ENCODE measurements around the gene HEG1. TPM values are rescaled to one million over a fixed set of nuclear protein-coding genes. Genes with fewer than 3 reads are reported as not detected.
A peak's percentile ranks its signal among the peaks of the same experiment; 100 is the strongest.

Gene HEG1
- total RNA-seq, 2 donors from 2014 or later, result 202 to 210 TPM

GRCh38 chr3:125001557-125002413 lies 54.0 kb downstream of the HEG1 start:
- H3K27ac ChIP-seq, result peak overlapping the region in 1 of 2 donors; percentile 49
- peaks cover 0 to 89% of the 10 kb centered on the region in 2 donors for H3K4me1 ChIP-seq
- DNase-seq (ENCODE audit: low spot score), result no peak
- no peaks in the 10 kb centered on the region for H3K9me3 ChIP-seq
- H3K4me3 ChIP-seq, result no peak overlapping the region
- H3K27me3 ChIP-seq, result no peaks in the 10 kb centered on the region
- peaks cover 95% of the 10 kb centered on the region for H3K36me3 ChIP-seq
- TF ChIP-seq CTCF (IDR thresholded peaks at IDR 0.05), result no peak

- Histone ChIP-seq H3K27ac (no peak overlapping the region), H3K4me3 (no peak overlapping the region), H3K36me3 (peaks cover 94% of the 10 kb centered on the region), H3K27me3 (no peaks in the 10 kb centered on the region), H3K4me1 (peaks cover 0 to 96% of the 10 kb centered on the region in 2 donors), H3K9me3 (no peaks in the 10 kb centered on the region)
- no peak for DNase-seq (ENCODE audit: low spot score)
- TF ChIP-seq CTCF (IDR thresholded peaks at IDR 0.05), result no peak
These were observed 55.1 kb downstream of the HEG1 start for GRCh38 chr3:125000661-125001060.

GRCh38 chr3:124999897-125000435 lies 55.8 kb downstream of the HEG1 start:
- no peak for DNase-seq (ENCODE audit: low spot score)
- H3K36me3 ChIP-seq, result peaks cover 94% of the 10 kb centered on the region
- no peaks in the 10 kb centered on the region for H3K9me3 ChIP-seq
- H3K4me3 ChIP-seq, result no peak overlapping the region
- H3K4me1 ChIP-seq, result peaks cover 0 to 95% of the 10 kb centered on the region in 2 donors
- no peak for TF ChIP-seq CTCF (IDR thresholded peaks at IDR 0.05)
- H3K27ac ChIP-seq, result peak overlapping the region; percentile 9 to 47
- no peaks in the 10 kb centered on the region for H3K27me3 ChIP-seq

- Histone ChIP-seq H3K36me3 (peaks cover 92% of the 10 kb centered on the region), H3K27ac (peak overlapping the region; percentile 9 to 47), H3K4me3 (no peak overlapping the region), H3K9me3 (no peaks in the 10 kb centered on the region), H3K27me3 (no peaks in the 10 kb centered on the region), H3K4me1 (peaks cover 0 to 89% of the 10 kb centered on the region in 2 donors)
- no peak for DNase-seq (ENCODE audit: low spot score)
- TF ChIP-seq CTCF (IDR thresholded peaks at IDR 0.05), result no peak
These were observed 56.5 kb downstream of the HEG1 start for GRCh38 chr3:124999317-124999716.

- peaks cover 0 to 89% of the 10 kb centered on the region in 2 donors for H3K4me1 ChIP-seq
- no peak for TF ChIP-seq CTCF (IDR thresholded peaks at IDR 0.05)
- H3K27ac ChIP-seq, result peak overlapping the region; percentile 7 to 19
- DNase-seq (ENCODE audit: low spot score), result no peak
- H3K36me3 ChIP-seq, result peaks cover 83% of the 10 kb centered on the region
- no peak overlapping the region for H3K4me3 ChIP-seq
- no peaks in the 10 kb centered on the region for H3K9me3 ChIP-seq
- H3K27me3 ChIP-seq, result no peaks in the 10 kb centered on the region
These were observed 57.6 kb downstream of the HEG1 start for GRCh38 chr3:124998247-124998630.

All from right atrium auricular region (tissue), 2 donors.